Tongue (tissue), 2 donors: ENCODE data around the gene PHLDA2. TPM values are rescaled to one million over a fixed set of nuclear protein-coding genes. Genes with fewer than 3 reads are reported as not detected.

Source experiments
- DNase-seq: peaks from one replicate; pipeline ENCODE4 v3.0.0-alpha.2; 2015
- total RNA-seq: library from RNA; depleted of rRNA; stranded (reverse); fragments of >200 nt; gene quantifications from one replicate; pipeline ENCODE4 v1.2.3, GENCODE V29; 2014

Gene PHLDA2
- total RNA-seq, result 1.9 TPM

DNA sequence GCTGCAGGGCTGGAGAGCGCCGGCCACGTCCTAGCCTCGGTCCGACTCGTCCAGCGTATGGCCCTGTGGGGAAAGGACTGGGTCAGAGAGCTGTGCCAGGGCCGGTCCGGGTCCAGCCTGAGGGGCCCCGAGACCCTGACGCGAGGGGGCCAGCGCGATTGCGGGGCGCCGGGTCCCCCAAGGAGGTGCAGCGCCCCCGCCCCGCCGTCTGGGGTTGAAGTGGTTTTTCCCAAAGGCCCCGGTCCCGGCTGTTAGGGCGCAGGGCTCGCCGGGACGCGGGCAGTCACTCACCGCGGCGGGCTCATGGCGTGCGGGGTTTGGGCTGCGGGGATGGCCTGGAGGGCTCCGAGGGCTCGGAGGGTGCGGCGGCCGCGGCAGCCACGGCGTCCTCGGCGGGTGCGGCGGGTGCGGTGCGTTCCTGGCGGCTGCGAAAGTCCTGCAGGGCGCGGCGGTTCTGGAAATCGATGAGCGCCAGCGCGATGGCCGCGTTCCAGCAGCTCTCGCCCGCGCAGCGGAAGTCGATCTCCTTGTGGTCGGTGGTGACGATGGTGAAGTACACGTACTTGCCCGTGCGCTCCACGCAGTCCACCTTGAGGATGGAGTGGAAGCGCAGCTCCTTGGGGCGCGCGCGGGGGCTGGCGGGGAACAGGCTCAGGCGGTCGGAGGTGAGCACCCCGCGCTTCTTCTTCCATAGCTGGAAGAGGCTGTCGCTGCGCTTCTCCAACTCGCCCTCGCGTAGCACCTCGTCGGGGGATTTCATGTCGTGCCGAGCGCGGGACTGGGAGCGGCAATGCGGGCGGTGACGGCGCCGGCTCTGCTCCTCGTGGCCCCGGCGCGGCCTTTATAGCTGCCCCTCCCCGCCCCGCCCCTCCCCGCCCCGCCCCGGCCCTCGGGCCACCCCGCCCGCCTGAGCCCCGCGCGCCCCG lies at the start of gene PHLDA2:
PHLDA2 (minus strand) TSS at position 816 of the 926 bp plus-strand sequence; CDS start at position 760, 56 bp downstream.
- DNase-seq, result no peak

DNA sequence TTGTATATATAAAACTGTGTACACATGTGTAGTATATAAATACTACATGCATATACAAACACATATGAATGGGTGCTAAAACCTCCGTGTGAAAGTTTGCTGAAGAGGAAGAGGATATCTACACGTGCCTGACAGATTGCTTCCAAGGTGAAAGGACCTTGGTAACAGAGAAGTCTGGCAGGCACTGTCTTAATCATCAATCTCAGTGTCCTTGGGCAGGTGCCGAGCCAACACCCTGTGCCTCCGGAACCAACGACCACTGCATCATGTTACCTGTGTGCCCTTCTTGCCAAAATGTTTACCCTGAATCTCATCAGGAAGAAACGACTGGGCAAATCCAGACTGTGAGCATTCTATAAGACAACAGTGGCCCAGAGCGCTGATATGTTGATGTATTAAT lies 47.9 kb upstream of the PHLDA2 start:
- DNase-seq, result no peak

DNA sequence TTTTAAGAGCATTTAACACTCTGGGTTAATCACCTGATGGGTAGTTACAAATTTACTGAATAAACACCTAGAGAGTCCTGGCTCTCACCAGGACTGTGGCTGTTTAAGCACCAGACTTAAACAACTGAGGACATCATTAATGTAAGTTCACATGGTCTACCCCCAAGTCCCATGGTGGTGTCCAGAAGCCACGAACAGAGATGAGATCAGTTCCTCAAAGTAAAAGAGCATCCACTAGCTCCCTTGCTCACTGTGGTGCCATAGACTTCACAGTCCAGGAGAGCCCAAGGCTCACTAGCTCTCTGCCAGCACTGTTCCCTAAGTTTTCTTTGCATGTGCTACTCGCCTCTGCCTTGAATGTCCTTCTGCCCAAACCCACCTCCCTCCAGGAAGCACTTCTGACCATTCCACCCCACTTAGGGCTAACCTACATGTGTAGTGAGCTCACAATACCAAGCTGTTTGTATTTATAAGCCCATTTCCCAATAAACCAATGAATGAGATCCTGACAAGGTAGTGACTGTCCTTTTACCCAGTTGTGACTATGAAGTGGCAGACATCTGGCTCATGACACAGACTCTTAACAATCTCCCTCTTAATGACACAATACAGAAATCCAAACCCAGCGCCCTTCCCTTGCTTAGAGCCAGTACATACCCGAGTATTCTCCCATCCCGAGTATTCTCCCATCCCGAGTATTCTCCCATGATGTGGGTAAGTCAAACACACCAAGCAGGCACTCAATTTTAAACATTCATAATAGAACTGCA lies 47.3 kb upstream of the PHLDA2 start:
- no peak for DNase-seq

GRCh38 chr11:2975594-2975993 lies 46.4 kb upstream of the PHLDA2 start:
- peak; percentile 33 for DNase-seq

- no peak for DNase-seq
Observed at GRCh38 chr11:2974272-2974671, 45.1 kb upstream of the PHLDA2 start.

DNA sequence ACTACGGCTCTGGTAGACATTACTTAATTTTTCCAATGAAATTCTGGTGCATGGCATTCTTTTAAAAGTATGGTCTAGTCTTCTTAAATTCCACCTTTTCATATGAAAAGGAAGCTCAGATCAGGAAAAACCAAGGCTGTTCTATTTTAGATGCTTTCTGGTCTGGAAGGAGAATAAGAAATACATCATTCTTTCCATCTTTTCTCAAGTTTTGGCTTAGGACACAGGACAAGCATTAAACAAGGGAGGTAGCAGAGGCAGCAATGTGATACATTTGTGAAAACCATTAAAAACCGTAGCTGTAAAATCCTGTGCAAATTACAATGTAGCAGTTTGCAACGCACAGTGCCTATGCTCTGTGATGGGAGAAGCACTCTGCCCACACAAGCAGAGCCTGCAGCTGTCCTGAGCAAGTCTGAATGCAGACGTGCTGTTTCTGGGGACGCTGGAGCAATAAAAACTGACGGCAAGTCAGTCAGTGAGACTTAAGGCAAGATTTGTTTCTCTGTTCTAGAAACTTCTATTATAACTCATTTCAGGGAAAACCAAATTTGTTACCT lies 39.2 kb upstream of the PHLDA2 start:
- peak; percentile 12 for DNase-seq

- DNase-seq, result no peak
Observed at GRCh38 chr11:2964782-2965181, 35.6 kb upstream of the PHLDA2 start.

- no peak for DNase-seq
Observed at GRCh38 chr11:2963761-2964160, 34.5 kb upstream of the PHLDA2 start.

DNA sequence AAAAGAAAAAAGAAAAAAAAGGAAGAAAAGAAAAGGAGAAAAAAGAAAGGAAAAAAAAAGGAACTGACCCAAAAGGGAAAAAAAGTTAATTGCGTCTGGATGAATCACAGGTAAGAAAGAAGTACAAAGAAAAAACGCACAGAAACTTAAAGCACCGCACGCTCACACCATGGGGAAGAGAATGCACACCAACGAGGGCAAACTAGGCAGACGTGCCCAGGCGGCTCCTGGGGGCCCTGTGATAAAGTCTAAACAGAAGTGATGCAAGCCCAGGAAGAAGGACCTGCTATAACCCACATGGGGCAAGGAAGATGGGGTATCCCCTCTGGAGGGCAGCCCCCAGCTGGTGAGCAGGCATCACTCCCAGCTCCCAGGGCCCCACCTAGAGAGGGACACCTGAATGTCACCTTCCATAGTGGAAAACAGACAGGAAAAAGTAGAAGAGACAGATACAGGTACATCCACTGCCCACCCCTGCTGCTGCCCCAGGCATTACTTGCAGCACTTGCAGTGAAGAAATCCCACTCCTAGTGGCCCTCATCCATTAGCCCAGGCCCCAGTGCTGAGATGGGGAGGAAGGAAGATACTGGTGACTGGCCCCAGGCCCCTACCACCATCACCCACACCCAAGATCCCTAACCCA lies 34.0 kb upstream of the PHLDA2 start:
- no peak for DNase-seq

DNA sequence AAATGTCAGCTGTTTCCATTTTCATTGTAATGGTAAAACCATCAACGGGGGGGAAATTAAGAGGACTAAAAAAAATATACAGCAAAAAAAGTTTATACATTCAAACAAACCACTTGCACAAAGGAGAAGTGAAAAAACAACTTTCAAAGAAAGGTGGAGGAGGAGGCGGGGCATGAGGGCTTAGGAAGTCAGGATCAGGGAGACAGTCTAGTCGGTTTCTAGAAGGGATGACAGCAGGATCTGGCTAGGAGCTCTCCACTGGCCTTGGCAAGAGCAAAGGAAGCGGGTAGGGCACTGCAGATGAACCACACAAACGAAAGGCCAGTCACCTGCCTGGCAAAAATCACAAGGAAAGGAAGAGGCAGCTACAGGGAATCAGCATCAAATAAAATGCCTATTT lies 31.9 kb upstream of the PHLDA2 start:
- DNase-seq, result no peak

GRCh38 chr11:2960139-2960538 lies 30.9 kb upstream of the PHLDA2 start:
- DNase-seq, result no peak

- no peak for DNase-seq
Observed at GRCh38 chr11:2958251-2958650, 29.0 kb upstream of the PHLDA2 start.

GRCh38 chr11:2955906-2956476 lies 26.8 kb upstream of the PHLDA2 start:
- no peak for DNase-seq

- DNase-seq, result no peak
Observed at GRCh38 chr11:2954263-2954662, 25.0 kb upstream of the PHLDA2 start.

DNA sequence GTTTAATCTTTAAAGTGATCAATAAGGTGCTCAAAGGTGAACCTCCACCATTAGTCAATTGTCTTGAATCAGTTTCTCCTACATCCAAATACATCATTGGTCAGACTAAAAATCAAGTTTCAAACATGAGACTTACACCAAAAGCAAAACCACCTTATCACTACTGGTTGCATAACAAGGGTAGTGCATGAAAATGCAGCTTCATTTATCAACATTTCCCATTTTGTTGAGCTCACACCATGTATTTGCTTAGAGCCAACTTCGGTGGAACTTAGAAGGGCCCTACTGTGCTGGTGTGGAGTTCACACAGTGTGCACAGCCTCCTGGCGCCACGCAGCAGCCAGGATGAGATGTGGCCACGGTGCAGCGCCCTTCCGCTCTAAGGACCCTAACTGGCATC lies 23.1 kb upstream of the PHLDA2 start:
- no peak for DNase-seq

- DNase-seq, result no peak
Observed at GRCh38 chr11:2951231-2952110, 22.3 kb upstream of the PHLDA2 start.

DNA sequence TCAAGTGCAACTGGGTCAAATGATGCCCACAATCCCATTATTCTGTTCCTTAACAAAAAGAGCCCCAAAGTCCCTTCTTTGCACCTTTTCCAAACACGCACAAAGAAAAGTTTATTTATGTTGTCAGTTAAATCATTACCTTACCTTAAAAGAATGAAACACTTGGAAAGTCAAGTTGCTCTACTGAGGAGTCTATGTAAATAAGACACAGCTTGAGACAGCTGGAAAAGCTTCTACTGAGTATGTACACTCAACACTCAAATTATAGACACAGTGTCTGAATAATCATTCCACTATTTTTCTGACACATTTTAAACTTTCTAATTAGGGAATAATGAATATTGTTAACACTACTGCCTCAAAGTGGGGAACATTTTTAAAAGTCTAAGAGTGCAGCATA lies 21.6 kb upstream of the PHLDA2 start:
- no peak for DNase-seq

- no peak for DNase-seq
Observed at GRCh38 chr11:2949920-2950319, 20.7 kb upstream of the PHLDA2 start.

GRCh38 chr11:2947744-2948143 lies 18.5 kb upstream of the PHLDA2 start:
- no peak for DNase-seq

DNA sequence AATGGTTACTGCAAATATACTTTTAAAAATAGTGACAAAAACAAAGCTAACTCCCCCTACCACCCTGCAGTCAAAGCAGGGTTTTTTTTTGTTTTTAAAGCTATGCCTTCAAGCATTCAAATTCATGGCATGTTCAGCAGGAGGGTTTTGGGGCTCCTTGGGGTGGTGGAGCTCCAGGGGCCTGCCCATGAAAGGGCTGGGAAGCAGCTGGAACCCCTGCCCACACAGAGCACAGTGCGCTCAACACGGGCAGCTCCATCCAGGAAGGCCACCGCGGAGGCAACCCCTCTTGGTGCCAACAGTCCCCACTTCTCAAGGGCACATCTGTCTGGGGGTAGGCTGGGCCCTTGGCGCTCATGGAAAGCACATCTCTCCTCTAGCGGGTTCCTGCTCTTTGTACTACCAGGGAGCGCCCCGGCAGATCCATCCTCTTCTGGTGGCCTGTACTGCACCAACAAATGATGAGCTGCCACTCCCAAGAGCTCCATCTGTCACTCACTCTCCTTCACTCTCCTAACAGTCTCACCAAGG lies 16.6 kb upstream of the PHLDA2 start:
- DNase-seq, result no peak
